Liver (tissue), 9 donors: ENCODE results near the gene ECM1. TPM values are rescaled to one million over a fixed set of nuclear protein-coding genes. Genes with fewer than 3 reads are reported as not detected.

ENCODE experiments used
- DNase-seq: peaks from one replicate; pipeline ENCODE4 v3.0.0-alpha.2; 2017; ENCODE audit warnings: low spot score
- H3K27ac ChIP-seq, 2 donors: one replicate each; pipeline ENCODE4 v1.7.0; 2013; ENCODE audit warnings: inconsistent platforms in 2 of 2, low read length in 2 of 2, control low read depth in 1 of 2, low read depth in 1 of 2, mild to moderate bottlenecking in 1 of 2
- H3K27me3 ChIP-seq, 4 donors: one replicate each; pipeline versions ENCODE4 v1.6.1 to v1.7.0; 2013; ENCODE audit warnings: low read length in 3 of 4, inconsistent platforms in 1 of 4, mild to moderate bottlenecking in 1 of 4, moderate library complexity in 1 of 4; ENCODE audit not compliant: control insufficient read depth in 4 of 4, insufficient read depth in 4 of 4
- H3K36me3 ChIP-seq, 4 donors: one replicate each; pipeline versions ENCODE4 v1.6.1 to v1.7.0; 2013; ENCODE audit warnings: low read length in 3 of 4, mild to moderate bottlenecking in 3 of 4, low read depth in 1 of 4, moderate library complexity in 1 of 4; ENCODE audit not compliant: control insufficient read depth in 4 of 4, insufficient read depth in 3 of 4
- H3K4me1 ChIP-seq, 4 donors: one replicate each; pipeline versions ENCODE4 v1.6.1 to v1.7.0; 2013; ENCODE audit warnings: low read length in 3 of 4, mild to moderate bottlenecking in 3 of 4, moderate library complexity in 1 of 4; ENCODE audit not compliant: control insufficient read depth in 4 of 4, insufficient read depth in 4 of 4
- H3K4me3 ChIP-seq, 3 donors: one replicate each; pipeline versions ENCODE4 v1.6.1 to v1.7.0; 2013; ENCODE audit warnings: low read length in 3 of 3, control low read depth in 1 of 3, low read depth in 1 of 3, mild to moderate bottlenecking in 1 of 3
- H3K9ac ChIP-seq, 2 donors: one replicate each; pipeline ENCODE4 v1.7.0; 2013; ENCODE audit warnings: low read length in 2 of 2, mild to moderate bottlenecking in 2 of 2, moderate library complexity in 2 of 2, control low read depth in 1 of 2, low read depth in 1 of 2
- H3K9me3 ChIP-seq, 4 donors: one replicate each; pipeline versions ENCODE4 v1.6.1 to v1.7.0; 2013; ENCODE audit warnings: low read length in 3 of 4; ENCODE audit not compliant: control insufficient read depth in 4 of 4
- EGR1 ChIP-seq, 2 donors: IDR thresholded peaks; 2 replicates each; pipeline ENCODE4 v1.6.1; 2016 to 2018; ENCODE audit warnings: antibody characterized with exemption in 2 of 2, low read depth in 2 of 2
- FOXA1 ChIP-seq: IDR thresholded peaks from 2 replicates; pipeline ENCODE4 v1.6.1; 2016; ENCODE audit warnings: antibody characterized with exemption
- FOXA2 ChIP-seq: IDR thresholded peaks from 2 replicates; pipeline ENCODE4 v1.6.1; 2016; ENCODE audit warnings: antibody characterized with exemption
- GABPA ChIP-seq, 2 donors: IDR thresholded peaks in 1 of 2; conservative IDR thresholded peaks in 1 of 2; 2 replicates each; pipeline ENCODE4 v1.6.1; 2016; ENCODE audit warnings: antibody characterized with exemption in 2 of 2, mild to moderate bottlenecking in 1 of 2, moderate library complexity in 1 of 2
- HNF4A ChIP-seq, 2 donors: conservative IDR thresholded peaks; 2 replicates each; pipeline ENCODE4 v1.6.1; 2016; ENCODE audit warnings: antibody characterized with exemption in 2 of 2, mild to moderate bottlenecking in 2 of 2
- HNF4G ChIP-seq: IDR thresholded peaks from 2 replicates; pipeline ENCODE4 v1.6.1; 2016; ENCODE audit warnings: antibody characterized with exemption
- JUND ChIP-seq, 2 donors: IDR thresholded peaks; 2 replicates each; pipeline ENCODE4 v1.6.1; 2016; ENCODE audit warnings: antibody characterized with exemption in 2 of 2
- NR2F2 ChIP-seq: IDR thresholded peaks from 2 replicates; pipeline ENCODE4 v1.6.1; 2016; ENCODE audit warnings: antibody characterized with exemption
- RAD21 ChIP-seq, 2 donors: IDR thresholded peaks; 2 replicates each; pipeline ENCODE4 v1.6.1; 2016; ENCODE audit warnings: antibody characterized with exemption in 2 of 2, mild to moderate bottlenecking in 2 of 2
- RXRA ChIP-seq, 2 donors: IDR thresholded peaks; 2 replicates each; pipeline ENCODE4 v1.6.1; 2017 to 2018; ENCODE audit warnings: antibody characterized with exemption in 2 of 2, mild to moderate bottlenecking in 1 of 2
- SP1 ChIP-seq: IDR thresholded peaks from 2 replicates; pipeline ENCODE4 v1.6.1; 2018; ENCODE audit warnings: antibody characterized with exemption, mild to moderate bottlenecking
- TAF1 ChIP-seq: conservative IDR thresholded peaks from 2 replicates; pipeline ENCODE4 v1.6.1; 2016; ENCODE audit warnings: antibody characterized with exemption, mild to moderate bottlenecking
- YY1 ChIP-seq: IDR thresholded peaks from 2 replicates; pipeline ENCODE4 v1.6.1; 2016; ENCODE audit warnings: antibody characterized with exemption, mild to moderate bottlenecking
- WGBS: extraction: QIAGEN DNeasy Blood & Tissue Kit; methylation state at CpG from one replicate; pipeline ENCODE4 v1.1.7; 2013; 5-methylcytosine and 5-hydroxymethylcytosine counted together
- polyA plus RNA-seq, 2 donors: library from polyadenylated mRNA; stranded (reverse) in 1 of 2; unstranded in 1 of 2; fragments of 200-250 nt in 1 of 2; fragments of >200 nt in 1 of 2; fragmentation: Nextera tagmentation in 1 of 2; extraction: Ambion mirVana in 1 of 2; gene quantifications; one replicate each; pipeline versions ENCODE4 v1.2.1 to v1.2.3, GENCODE V29; 2013 to 2015
- total RNA-seq, 2 donors: library from RNA; depleted of rRNA; stranded (reverse); fragments of >200 nt; gene quantifications; one replicate each; pipeline ENCODE4 v1.2.3, GENCODE V29; 2014
- TF ChIP-seq, protein P1 (sequence below): IDR thresholded peaks from 2 replicates; pipeline ENCODE4 v1.6.1; 2016; ENCODE audit warnings: antibody characterized with exemption, mild to moderate bottlenecking
- TF ChIP-seq, protein P2 (sequence below): IDR thresholded peaks from 2 replicates; pipeline ENCODE4 v1.6.1; 2016; ENCODE audit warnings: antibody characterized with exemption
- TF ChIP-seq, protein P3 (sequence below): IDR thresholded peaks from 2 replicates; pipeline ENCODE4 v1.6.1; 2016; ENCODE audit warnings: antibody characterized with exemption
- TF ChIP-seq, protein P4 (sequence below): IDR thresholded peaks from 2 replicates; pipeline ENCODE4 v1.6.1; 2016; ENCODE audit warnings: antibody characterized with exemption
- TF ChIP-seq, protein P5 (sequence below): fragments of 150-350 bp; IDR thresholded peaks from 2 replicates; pipeline ENCODE4 v1.5.1; 2017; ENCODE audit warnings: improper control_type of control experiment, low read depth, low read length; ENCODE audit not compliant: missing input control
- donor health status: healthy.
- donor health status: healthy.
- donor health status: healthy.
- donor health status: healthy.
- donor health status: healthy.

The ECM1 gene
- total and polyA plus RNA-seq, 4 donors = 5.1 to 22.5 (median 12.6) TPM

DNA sequence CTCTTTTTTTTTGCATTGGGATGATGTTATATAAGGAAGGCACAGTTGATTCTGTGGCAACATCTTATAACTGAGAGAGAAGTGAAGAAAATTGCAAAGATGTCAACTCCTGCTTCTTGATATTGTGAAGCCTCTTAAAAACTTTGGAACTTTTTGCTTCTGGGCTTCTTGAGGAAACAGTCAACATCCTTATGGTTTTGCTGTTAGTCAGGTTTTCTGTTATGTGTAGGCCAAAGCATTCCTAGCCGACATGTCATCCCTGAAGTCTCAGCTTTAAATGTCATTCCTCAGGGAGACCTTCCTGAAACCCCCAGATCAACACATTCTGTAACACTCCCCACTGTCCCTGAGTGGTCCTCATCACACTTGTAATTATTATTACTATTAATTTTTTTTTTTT is 20.3 kb downstream of the ECM1 start (continued):
- TF ChIP-seq, protein P1, sequence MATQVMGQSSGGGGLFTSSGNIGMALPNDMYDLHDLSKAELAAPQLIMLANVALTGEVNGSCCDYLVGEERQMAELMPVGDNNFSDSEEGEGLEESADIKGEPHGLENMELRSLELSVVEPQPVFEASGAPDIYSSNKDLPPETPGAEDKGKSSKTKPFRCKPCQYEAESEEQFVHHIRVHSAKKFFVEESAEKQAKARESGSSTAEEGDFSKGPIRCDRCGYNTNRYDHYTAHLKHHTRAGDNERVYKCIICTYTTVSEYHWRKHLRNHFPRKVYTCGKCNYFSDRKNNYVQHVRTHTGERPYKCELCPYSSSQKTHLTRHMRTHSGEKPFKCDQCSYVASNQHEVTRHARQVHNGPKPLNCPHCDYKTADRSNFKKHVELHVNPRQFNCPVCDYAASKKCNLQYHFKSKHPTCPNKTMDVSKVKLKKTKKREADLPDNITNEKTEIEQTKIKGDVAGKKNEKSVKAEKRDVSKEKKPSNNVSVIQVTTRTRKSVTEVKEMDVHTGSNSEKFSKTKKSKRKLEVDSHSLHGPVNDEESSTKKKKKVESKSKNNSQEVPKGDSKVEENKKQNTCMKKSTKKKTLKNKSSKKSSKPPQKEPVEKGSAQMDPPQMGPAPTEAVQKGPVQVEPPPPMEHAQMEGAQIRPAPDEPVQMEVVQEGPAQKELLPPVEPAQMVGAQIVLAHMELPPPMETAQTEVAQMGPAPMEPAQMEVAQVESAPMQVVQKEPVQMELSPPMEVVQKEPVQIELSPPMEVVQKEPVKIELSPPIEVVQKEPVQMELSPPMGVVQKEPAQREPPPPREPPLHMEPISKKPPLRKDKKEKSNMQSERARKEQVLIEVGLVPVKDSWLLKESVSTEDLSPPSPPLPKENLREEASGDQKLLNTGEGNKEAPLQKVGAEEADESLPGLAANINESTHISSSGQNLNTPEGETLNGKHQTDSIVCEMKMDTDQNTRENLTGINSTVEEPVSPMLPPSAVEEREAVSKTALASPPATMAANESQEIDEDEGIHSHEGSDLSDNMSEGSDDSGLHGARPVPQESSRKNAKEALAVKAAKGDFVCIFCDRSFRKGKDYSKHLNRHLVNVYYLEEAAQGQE = no peak
- no peak for TF ChIP-seq FOXA2

DNA sequence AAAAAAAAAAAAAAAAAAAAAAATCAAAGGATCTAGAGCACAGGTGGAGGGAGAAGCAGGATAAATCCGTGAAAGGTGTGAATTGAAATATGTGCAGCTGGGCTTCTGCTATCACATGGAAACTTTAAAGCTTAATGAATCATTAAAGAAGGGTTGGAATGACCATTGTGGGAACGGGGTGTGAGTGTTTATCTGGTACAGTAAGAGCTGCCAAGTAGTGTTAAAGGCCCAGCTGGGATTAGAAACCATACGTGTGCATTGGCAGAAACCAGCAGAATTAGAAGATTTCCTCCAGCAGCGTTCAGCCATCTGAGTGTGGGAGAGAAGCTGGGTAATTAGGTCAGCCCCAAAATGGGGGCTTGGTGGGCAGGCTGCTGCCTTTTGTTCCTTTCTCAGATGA is 21.1 kb downstream of the ECM1 start:
- H3K27me3 ChIP-seq = no peaks in the 10 kb centered on the region
- DNase-seq = no peak
- no peak overlapping the region for H3K27ac ChIP-seq
- no peak for TF ChIP-seq RXRA (IDR thresholded peaks at IDR 0.05)
- TF ChIP-seq SP1 = peak; percentile 20
- no peak overlapping the region for H3K9ac ChIP-seq
- H3K4me1 ChIP-seq = peaks cover 2 to 12% (median 9%) of the 10 kb centered on the region in 4 donors
- no peak overlapping the region for H3K4me3 ChIP-seq
- no peaks in the 10 kb centered on the region for H3K9me3 ChIP-seq
- no peaks in the 10 kb centered on the region for H3K36me3 ChIP-seq
- 37% methylated on average over 4 of the region's 4 CpGs for WGBS

DNA sequence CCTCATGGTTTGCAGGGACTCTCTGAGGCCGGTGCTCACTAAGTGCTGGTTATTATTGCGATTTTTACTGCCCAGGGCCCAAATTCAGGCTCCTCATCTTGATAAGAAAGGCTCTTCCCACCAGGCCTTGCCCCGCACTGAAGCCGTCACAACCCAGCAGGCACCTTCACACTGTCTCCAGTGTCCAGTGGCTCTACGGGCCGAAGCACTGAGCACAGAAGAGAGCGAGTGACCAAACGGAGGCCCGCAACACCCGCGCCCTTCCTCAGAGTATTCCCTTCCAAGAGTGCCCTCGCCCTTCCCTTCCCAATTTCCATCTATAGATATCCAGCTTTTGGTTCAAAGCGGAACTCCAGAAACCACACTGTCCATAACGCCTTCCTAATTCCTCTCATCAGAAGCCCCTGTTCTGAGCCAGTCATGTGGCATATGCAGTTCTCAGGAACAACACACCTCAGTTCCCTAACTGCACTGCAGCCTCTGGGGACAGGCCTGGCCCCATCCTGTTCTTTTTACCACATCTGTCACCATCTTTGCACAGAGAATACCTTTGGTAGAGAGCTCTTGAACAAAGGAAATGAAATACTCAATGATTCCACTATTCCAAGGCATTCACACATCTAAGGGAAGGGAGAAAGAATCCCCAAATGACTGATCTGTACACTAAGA is 22.7 kb downstream of the ECM1 start:
- 97% methylated on average over 14 of the region's 14 CpGs for WGBS
- no peak overlapping the region for H3K27ac ChIP-seq

More for the DNA sequence above, 22.7 kb downstream of the ECM1 start:
- Histone ChIP-seq H3K36me3 (no peaks in the 10 kb centered on the region), H3K4me1 (peaks cover 2 to 12% (median 9%) of the 10 kb centered on the region in 4 donors), H3K9ac (no peak overlapping the region), H3K27me3 (no peaks in the 10 kb centered on the region), H3K4me3 (no peak overlapping the region), H3K9me3 (no peaks in the 10 kb centered on the region)
- TF ChIP-seq SP1 = no peak
- no peak for TF ChIP-seq GABPA (IDR thresholded peaks at IDR 0.05 in 1 of 2, conservative IDR thresholded peaks at IDR 0.05 in 1 of 2)
- no peak for TF ChIP-seq YY1
- TF ChIP-seq JUND (IDR thresholded peaks at IDR 0.05) = no peak
- no peak for TF ChIP-seq NR2F2
- TF ChIP-seq HNF4A (conservative IDR thresholded peaks at IDR 0.05) = no peak
- no peak for TF ChIP-seq FOXA1
- TF ChIP-seq, protein P2, sequence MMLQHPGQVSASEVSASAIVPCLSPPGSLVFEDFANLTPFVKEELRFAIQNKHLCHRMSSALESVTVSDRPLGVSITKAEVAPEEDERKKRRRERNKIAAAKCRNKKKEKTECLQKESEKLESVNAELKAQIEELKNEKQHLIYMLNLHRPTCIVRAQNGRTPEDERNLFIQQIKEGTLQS = no peak
- TF ChIP-seq, protein P3, sequence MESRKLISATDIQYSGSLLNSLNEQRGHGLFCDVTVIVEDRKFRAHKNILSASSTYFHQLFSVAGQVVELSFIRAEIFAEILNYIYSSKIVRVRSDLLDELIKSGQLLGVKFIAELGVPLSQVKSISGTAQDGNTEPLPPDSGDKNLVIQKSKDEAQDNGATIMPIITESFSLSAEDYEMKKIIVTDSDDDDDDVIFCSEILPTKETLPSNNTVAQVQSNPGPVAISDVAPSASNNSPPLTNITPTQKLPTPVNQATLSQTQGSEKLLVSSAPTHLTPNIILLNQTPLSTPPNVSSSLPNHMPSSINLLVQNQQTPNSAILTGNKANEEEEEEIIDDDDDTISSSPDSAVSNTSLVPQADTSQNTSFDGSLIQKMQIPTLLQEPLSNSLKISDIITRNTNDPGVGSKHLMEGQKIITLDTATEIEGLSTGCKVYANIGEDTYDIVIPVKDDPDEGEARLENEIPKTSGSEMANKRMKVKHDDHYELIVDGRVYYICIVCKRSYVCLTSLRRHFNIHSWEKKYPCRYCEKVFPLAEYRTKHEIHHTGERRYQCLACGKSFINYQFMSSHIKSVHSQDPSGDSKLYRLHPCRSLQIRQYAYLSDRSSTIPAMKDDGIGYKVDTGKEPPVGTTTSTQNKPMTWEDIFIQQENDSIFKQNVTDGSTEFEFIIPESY = no peak
- TF ChIP-seq RXRA (IDR thresholded peaks at IDR 0.05) = no peak
- TF ChIP-seq TAF1 = no peak
- TF ChIP-seq, protein P1 = no peak
- TF ChIP-seq, protein P4, sequence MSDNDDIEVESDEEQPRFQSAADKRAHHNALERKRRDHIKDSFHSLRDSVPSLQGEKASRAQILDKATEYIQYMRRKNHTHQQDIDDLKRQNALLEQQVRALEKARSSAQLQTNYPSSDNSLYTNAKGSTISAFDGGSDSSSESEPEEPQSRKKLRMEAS = no peak
- TF ChIP-seq FOXA2 = no peak
- TF ChIP-seq, protein P5, sequence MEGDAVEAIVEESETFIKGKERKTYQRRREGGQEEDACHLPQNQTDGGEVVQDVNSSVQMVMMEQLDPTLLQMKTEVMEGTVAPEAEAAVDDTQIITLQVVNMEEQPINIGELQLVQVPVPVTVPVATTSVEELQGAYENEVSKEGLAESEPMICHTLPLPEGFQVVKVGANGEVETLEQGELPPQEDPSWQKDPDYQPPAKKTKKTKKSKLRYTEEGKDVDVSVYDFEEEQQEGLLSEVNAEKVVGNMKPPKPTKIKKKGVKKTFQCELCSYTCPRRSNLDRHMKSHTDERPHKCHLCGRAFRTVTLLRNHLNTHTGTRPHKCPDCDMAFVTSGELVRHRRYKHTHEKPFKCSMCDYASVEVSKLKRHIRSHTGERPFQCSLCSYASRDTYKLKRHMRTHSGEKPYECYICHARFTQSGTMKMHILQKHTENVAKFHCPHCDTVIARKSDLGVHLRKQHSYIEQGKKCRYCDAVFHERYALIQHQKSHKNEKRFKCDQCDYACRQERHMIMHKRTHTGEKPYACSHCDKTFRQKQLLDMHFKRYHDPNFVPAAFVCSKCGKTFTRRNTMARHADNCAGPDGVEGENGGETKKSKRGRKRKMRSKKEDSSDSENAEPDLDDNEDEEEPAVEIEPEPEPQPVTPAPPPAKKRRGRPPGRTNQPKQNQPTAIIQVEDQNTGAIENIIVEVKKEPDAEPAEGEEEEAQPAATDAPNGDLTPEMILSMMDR = no peak
- no peak for TF ChIP-seq EGR1 (IDR thresholded peaks at IDR 0.05; ENCODE audit: low read depth in 2 of 2)
- no peak for TF ChIP-seq HNF4G
- no peak for TF ChIP-seq RAD21 (IDR thresholded peaks at IDR 0.05)
- no peak for DNase-seq
